Subcutaneous adipose tissue (tissue), 4 donors: ENCODE results near the gene NCAPD3. TPM values are rescaled to one million over a fixed set of nuclear protein-coding genes. Genes with fewer than 3 reads are reported as not detected.

Experiments used
- CTCF ChIP-seq: fragments of 450-650 bp; IDR thresholded peaks from one replicate; pipeline ENCODE4 v1.5.1; 2016; ENCODE audit warnings: low read depth, mild to moderate bottlenecking, control low read depth, antibody characterized with exemption, moderate library complexity
- total RNA-seq, 4 donors: library from RNA; depleted of rRNA; stranded (reverse); fragments of >200 nt; gene quantifications; one replicate each; pipeline ENCODE4 v1.1.0, GENCODE V29; 2016

NCAPD3 gene
- total RNA-seq, 4 donors from 2014 or later = 10.5 to 18.7 (median 13.8) TPM

- TF ChIP-seq CTCF = no peak
These were observed 36.7 kb upstream of the NCAPD3 start for GRCh38 chr11:134260503-134260902.

DNA sequence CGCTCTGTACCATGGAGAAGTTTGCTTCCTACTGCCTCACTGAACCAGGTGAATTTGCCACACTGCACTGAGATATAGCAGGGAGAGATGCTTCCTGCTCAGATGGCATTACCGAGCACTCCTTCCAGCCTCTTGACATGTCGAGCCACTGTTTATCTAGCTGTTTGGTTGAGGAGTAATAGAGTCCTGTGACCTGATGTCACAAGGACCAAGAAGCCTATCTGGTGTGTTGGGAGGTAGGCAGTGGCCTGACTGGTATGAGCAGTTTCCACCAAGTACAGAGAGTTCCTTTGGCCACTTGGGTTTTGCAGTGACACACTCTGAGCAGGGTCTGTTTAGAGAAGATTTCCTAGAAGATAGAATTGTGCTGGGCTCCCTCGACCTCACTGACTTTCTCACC lies 34.8 kb upstream of the NCAPD3 start:
- no peak for TF ChIP-seq CTCF

DNA sequence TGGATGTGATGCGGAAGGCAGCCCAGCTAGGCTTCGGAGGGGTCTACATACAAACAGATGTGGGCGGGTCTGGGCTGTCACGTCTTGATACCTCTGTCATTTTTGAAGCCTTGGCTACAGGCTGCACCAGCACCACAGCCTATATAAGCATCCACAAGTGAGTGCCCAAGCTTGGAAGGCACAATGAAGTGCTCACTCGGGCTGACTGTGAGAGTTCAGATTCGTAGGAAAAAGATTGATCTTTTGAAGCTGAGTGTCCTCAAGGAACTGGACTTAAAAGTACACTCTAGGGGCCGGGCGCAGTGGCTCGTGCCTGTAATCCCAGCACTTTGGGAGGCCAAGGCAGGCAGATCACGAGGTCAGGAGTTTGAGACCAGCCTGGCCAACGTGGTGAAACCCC lies 33.3 kb upstream of the NCAPD3 start:
- no peak for TF ChIP-seq CTCF

- TF ChIP-seq CTCF = no peak
These were observed 30.8 kb upstream of the NCAPD3 start for GRCh38 chr11:134254433-134255183.

GRCh38 chr11:134253188-134253993 lies 29.6 kb upstream of the NCAPD3 start, which contains the start of the genes ACAD8 and THYN1:
ACAD8 (plus strand) TSS chr11:134253568; CDS start chr11:134253601, 33 bp downstream.
THYN1 (minus strand) TSS chr11:134253352; CDS start chr11:134252882, 470 bp downstream.
- TF ChIP-seq CTCF = no peak

- no peak for TF ChIP-seq CTCF
These were observed 28.8 kb upstream of the NCAPD3 start for GRCh38 chr11:134252346-134253187.
